Measurements from ENCODE around the gene DOCK11.
"Not testable (repeated sequence)": the region's sequence is repeated elsewhere in the genome, so short reads cannot be mapped to it uniquely, and the experiment has no call there.

The DOCK11 gene
- total RNA-seq = 336 to 366 (median 343) reads per million in 3 donors

DNA sequence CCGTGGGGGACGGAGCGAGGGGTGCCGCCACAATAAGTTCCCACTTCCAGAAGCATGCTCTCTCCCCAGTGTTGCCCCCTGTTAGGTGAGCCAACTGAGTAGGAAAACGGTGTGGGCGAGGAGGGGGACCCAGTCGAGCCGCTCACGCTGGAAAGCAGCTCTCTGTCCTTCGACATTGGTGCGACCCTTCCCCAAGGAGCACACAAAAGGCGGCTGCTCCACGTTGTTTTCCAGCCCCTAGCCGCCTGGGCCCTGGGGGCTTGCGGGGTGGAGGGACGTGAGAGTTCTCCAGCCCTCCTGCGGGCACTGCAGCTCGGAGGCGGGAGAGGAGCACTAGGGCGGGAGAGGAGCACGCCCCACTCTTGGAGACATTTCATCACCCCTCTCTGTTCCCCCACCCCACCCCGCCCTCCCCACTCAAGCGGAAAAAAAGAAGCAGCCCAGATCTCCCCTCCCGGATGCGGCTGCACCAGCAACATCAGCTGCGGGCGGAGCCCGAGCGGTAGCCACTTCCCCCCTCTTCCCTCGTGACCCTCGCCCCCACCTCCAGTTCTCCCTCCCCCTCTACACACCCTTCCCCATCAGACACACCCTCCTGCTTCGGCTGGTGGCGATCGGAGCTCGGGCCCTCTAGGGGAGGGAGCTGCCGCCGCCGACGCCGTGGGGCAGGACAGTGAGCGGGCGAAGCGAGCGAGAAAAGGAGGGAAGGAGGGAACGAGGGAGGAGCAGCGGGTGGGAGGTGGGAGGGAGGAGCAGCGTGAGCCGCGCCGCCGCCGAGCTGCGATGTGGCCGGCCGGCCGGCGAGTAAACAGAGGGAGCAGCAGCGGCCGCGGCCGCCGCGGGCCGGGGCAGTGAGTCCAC is at the start of gene DOCK11:
Gene DOCK11, plus strand, starts transcription at position 755 of the 861 bp plus-strand sequence. CDS start 157 bp downstream, outside the sequence.
- H3K27me3 ChIP-seq (replicated peaks; ENCODE audit: control insufficient read depth, insufficient read depth, low read length, poor library complexity, severe bottlenecking) = no peaks in the 10 kb centered on the region
- peak; percentile 72 to 75 (median 74) for DNase-seq
- peak within 1 kb of the TSS; percentile 89 for H3K27ac ChIP-seq (ENCODE audit: insufficient read depth, low read length, poor library complexity, severe bottlenecking)
- H3K4me1 ChIP-seq (ENCODE audit: control insufficient read depth, insufficient read depth, low read length, poor library complexity, severe bottlenecking) = peaks cover 16% of the 10 kb centered on the region
- no peaks in the 10 kb centered on the region for H3K9me3 ChIP-seq (ENCODE audit: control insufficient read depth, low read length)
- peak within 1 kb of the TSS; percentile 65 for H3K4me3 ChIP-seq (ENCODE audit: insufficient read depth, low read depth, low read length, poor library complexity, severe bottlenecking)
- no peaks in the 10 kb centered on the region for H3K36me3 ChIP-seq (ENCODE audit: control insufficient read depth, insufficient read depth, low read length)

DNA sequence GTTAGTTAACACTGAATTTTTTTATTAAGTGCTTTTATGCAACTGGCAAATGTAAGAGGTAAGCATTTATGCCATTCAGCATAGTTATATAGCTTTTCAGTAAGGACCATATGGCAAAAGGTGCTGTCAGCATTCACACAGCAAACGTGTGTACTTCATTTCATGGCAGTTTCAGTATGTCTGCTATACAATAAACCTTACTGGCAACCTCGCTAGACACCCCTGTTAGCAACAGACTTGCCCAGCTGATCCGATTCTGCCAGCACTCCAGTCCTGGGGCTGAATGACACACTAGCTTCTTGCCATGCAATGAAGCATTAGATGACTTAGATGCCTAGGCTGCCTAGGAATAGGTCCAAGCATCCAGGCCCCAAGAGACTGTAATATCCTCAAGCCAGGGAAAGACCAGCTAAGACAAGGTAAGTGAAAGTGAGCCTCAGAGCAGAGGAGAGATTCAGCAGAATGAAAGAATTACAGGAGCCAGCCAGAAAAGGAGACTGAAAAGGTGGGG is 47.3 kb upstream of the DOCK11 start:
- Histone ChIP-seq H3K4me3 (ENCODE audit: insufficient read depth, low read depth, low read length, poor library complexity, severe bottlenecking) (no peak overlapping the region), H3K27ac (ENCODE audit: insufficient read depth, low read length, poor library complexity, severe bottlenecking) (no peak overlapping the region), H3K4me1 (ENCODE audit: control insufficient read depth, insufficient read depth, low read length, poor library complexity, severe bottlenecking) (no peaks in the 10 kb centered on the region), H3K36me3 (ENCODE audit: control insufficient read depth, insufficient read depth, low read length) (peaks cover 6% of the 10 kb centered on the region), H3K27me3 (replicated peaks; ENCODE audit: control insufficient read depth, insufficient read depth, low read length, poor library complexity, severe bottlenecking) (no peaks in the 10 kb centered on the region), H3K9me3 (ENCODE audit: control insufficient read depth, low read length) (no peaks in the 10 kb centered on the region)
- DNase-seq = no peak

DNA sequence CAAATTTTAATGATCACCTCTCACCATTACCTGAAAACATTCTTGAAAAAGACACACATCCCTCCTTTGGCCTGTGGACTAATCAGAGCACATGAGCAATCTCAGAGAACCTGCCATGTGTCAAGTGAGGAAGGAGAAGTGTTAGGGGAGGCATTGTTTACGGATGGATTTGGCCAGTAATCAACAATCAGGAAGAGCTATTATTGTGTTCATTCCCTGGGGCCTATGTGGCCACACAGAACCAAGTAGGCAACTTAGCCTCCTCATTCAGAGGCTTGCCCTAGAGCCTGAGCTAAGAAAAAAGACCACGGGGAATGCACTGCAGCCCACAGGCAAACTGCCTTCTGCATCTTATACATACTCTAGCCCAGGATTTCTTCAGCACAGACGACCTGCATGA is 40.6 kb upstream of the DOCK11 start:
- no peaks in the 10 kb centered on the region for H3K36me3 ChIP-seq (ENCODE audit: control insufficient read depth, insufficient read depth, low read length)
- DNase-seq = no peak
- H3K4me3 ChIP-seq (ENCODE audit: insufficient read depth, low read depth, low read length, poor library complexity, severe bottlenecking) = no peak overlapping the region
- H3K27ac ChIP-seq (ENCODE audit: insufficient read depth, low read length, poor library complexity, severe bottlenecking) = no peak overlapping the region
- H3K9me3 ChIP-seq (ENCODE audit: control insufficient read depth, low read length) = no peaks in the 10 kb centered on the region
- no peaks in the 10 kb centered on the region for H3K4me1 ChIP-seq (ENCODE audit: control insufficient read depth, insufficient read depth, low read length, poor library complexity, severe bottlenecking)
- no peaks in the 10 kb centered on the region for H3K27me3 ChIP-seq (replicated peaks; ENCODE audit: control insufficient read depth, insufficient read depth, low read length, poor library complexity, severe bottlenecking)

DNA sequence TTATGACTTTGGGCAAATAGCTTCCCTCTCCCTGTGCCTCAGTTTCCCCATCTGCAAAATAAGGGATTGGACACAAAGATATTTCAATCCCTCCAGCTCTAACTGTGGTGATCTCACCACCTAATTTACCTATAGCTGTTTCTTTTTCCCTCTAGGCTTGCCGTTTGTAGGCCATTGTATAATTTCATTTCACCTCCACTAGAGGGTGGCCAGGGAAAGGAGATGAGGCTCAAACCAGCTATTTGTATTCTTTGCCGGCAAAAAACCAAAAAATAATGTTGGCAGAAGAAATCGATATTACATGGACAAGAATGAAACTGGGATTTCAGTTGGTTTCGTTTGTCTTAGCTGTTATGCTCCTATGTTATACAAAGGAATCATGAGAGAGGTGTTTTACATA is 36.1 kb upstream of the DOCK11 start:
- no peaks in the 10 kb centered on the region for H3K36me3 ChIP-seq (ENCODE audit: control insufficient read depth, insufficient read depth, low read length)
- no peak overlapping the region for H3K4me3 ChIP-seq (ENCODE audit: insufficient read depth, low read depth, low read length, poor library complexity, severe bottlenecking)
- no peak overlapping the region for H3K27ac ChIP-seq (ENCODE audit: insufficient read depth, low read length, poor library complexity, severe bottlenecking)
- H3K4me1 ChIP-seq (ENCODE audit: control insufficient read depth, insufficient read depth, low read length, poor library complexity, severe bottlenecking) = no peaks in the 10 kb centered on the region
- no peaks in the 10 kb centered on the region for H3K27me3 ChIP-seq (replicated peaks; ENCODE audit: control insufficient read depth, insufficient read depth, low read length, poor library complexity, severe bottlenecking)
- peak in 1 of 3 donors; percentile 7 for DNase-seq
- no peaks in the 10 kb centered on the region for H3K9me3 ChIP-seq (ENCODE audit: control insufficient read depth, low read length)

DNA sequence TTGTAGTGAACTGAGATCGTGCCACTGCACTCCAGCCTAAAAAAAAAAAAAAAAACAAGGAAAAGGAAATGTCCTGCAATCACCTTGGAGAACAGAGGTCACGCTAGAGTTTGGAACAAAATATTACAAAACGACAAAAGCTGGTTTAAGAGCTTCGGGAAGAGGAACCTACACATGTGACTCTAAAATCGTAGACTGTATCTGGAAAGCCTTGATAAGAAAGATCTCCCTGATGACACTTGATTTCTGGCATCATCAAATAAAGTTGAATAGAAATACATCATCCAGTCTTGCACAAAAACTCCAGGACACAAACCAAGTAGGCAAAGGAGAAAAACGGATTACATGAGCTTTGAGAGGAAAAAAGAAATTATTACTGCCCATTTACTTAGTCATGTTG is 31.1 kb upstream of the DOCK11 start:
- DNase-seq = no peak
- Histone ChIP-seq H3K4me1 (ENCODE audit: control insufficient read depth, insufficient read depth, low read length, poor library complexity, severe bottlenecking) (no peaks in the 10 kb centered on the region), H3K9me3 (ENCODE audit: control insufficient read depth, low read length) (no peaks in the 10 kb centered on the region), H3K27ac (ENCODE audit: insufficient read depth, low read length, poor library complexity, severe bottlenecking) (no peak overlapping the region), H3K27me3 (replicated peaks; ENCODE audit: control insufficient read depth, insufficient read depth, low read length, poor library complexity, severe bottlenecking) (no peaks in the 10 kb centered on the region), H3K36me3 (ENCODE audit: control insufficient read depth, insufficient read depth, low read length) (no peaks in the 10 kb centered on the region), H3K4me3 (ENCODE audit: insufficient read depth, low read depth, low read length, poor library complexity, severe bottlenecking) (no peak overlapping the region)

DNA sequence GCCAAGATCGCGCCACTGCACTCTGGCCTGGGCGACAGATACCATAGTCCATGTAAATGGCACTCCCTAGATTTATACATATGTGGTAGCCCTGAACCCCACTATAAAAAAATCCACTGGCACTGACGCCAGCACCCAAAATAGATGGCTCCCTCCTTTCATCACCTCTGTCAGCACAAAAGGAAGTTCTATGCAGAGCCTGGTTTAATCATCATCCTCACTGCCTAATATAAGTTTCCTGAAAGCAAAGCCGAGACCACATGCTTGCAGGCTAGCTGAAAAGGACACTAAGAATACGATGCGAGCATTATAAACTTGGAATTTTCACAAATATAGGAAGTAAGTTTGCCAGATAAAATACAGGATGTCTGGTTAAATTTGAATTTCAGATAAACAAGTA is 27.5 kb upstream of the DOCK11 start:
- H3K9me3 ChIP-seq (ENCODE audit: control insufficient read depth, low read length) = no peaks in the 10 kb centered on the region
- no peak overlapping the region for H3K27ac ChIP-seq (ENCODE audit: insufficient read depth, low read length, poor library complexity, severe bottlenecking)
- no peak overlapping the region for H3K4me3 ChIP-seq (ENCODE audit: insufficient read depth, low read depth, low read length, poor library complexity, severe bottlenecking)
- H3K27me3 ChIP-seq (replicated peaks; ENCODE audit: control insufficient read depth, insufficient read depth, low read length, poor library complexity, severe bottlenecking) = no peaks in the 10 kb centered on the region
- DNase-seq = no peak
- no peaks in the 10 kb centered on the region for H3K36me3 ChIP-seq (ENCODE audit: control insufficient read depth, insufficient read depth, low read length)
- H3K4me1 ChIP-seq (ENCODE audit: control insufficient read depth, insufficient read depth, low read length, poor library complexity, severe bottlenecking) = no peaks in the 10 kb centered on the region

DNA sequence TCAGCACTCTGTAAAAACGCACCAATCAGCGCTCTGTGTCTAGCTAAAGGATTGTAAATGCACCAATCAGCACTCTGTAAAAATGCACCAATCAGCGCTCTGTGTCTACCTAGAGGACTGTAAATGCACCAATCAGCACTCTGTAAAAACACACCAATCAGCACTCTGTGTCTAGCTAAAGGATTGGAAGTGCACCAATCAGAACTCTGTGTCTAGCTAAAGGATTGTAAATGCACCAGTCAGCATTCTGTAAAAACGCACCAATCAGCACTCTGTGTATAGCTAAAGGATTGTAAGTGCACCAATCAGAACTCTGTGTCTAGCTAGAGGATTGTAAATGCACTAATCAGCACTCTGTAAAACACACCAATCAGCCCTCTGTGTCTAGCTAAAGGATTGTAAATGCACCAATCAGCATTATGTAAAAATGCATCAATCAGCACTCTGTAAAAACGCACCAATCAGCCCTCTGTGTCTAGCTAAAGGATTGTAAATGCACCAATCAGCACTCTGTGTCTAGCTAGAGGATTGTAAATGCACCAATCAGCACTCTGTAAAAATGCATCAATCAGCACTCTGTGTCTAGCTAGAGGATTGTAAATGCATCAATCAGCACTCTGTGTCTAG is 24.8 kb upstream of the DOCK11 start:
- not testable (repeated sequence) for H3K27me3 ChIP-seq (replicated peaks; ENCODE audit: control insufficient read depth, insufficient read depth, low read length, poor library complexity, severe bottlenecking); H3K36me3 ChIP-seq (ENCODE audit: control insufficient read depth, insufficient read depth, low read length); H3K4me3 ChIP-seq (ENCODE audit: insufficient read depth, low read depth, low read length, poor library complexity, severe bottlenecking); H3K4me1 ChIP-seq (ENCODE audit: control insufficient read depth, insufficient read depth, low read length, poor library complexity, severe bottlenecking); H3K27ac ChIP-seq (ENCODE audit: insufficient read depth, low read length, poor library complexity, severe bottlenecking); H3K9me3 ChIP-seq (ENCODE audit: control insufficient read depth, low read length); DNase-seq

DNA sequence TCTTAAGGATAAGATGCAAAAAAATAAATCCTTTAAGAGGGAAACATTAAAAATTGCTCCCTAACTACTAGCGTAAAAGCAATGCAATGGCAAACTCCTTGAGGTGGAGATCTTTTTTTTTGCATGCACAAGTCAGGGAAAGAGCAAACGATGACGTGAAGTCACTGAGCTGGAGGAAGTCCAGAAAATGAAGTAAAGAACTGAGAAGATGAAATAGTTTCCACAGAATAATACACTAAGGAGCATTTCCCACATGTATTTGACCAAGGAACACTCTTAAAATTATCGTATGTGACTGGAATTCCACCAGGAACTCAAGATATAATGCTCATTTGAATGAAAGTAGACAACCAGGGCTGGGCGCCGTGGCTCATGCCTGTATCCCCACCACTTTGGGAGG is 21.0 kb upstream of the DOCK11 start:
- Histone ChIP-seq H3K9me3 (ENCODE audit: control insufficient read depth, low read length) (no peaks in the 10 kb centered on the region), H3K4me1 (ENCODE audit: control insufficient read depth, insufficient read depth, low read length, poor library complexity, severe bottlenecking) (no peaks in the 10 kb centered on the region), H3K27me3 (replicated peaks; ENCODE audit: control insufficient read depth, insufficient read depth, low read length, poor library complexity, severe bottlenecking) (no peaks in the 10 kb centered on the region), H3K27ac (ENCODE audit: insufficient read depth, low read length, poor library complexity, severe bottlenecking) (no peak overlapping the region), H3K36me3 (ENCODE audit: control insufficient read depth, insufficient read depth, low read length) (no peaks in the 10 kb centered on the region), H3K4me3 (ENCODE audit: insufficient read depth, low read depth, low read length, poor library complexity, severe bottlenecking) (no peak overlapping the region)
- DNase-seq = no peak

DNA sequence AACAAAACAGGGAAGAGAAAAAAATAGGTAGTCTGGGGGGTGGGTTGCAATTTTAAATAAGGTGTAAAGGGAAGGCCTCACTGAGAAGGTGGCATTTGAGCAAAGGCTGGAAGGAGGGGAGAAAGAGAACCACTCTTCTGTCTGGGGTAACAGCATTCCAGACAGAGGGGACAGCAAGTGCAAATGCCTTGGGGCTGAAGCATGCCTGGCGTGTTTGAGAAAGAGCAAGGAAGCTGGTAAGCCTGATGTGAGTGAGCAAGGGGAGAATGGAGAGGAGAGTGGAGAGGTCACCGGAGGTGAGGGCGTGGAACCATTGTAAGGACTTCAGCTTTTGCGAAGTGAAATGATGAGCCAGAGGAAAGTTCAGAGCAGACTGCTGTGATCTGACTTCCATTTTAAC is 19.7 kb upstream of the DOCK11 start:
- Histone ChIP-seq H3K4me1 (ENCODE audit: control insufficient read depth, insufficient read depth, low read length, poor library complexity, severe bottlenecking) (no peaks in the 10 kb centered on the region), H3K27me3 (replicated peaks; ENCODE audit: control insufficient read depth, insufficient read depth, low read length, poor library complexity, severe bottlenecking) (no peaks in the 10 kb centered on the region), H3K4me3 (ENCODE audit: insufficient read depth, low read depth, low read length, poor library complexity, severe bottlenecking) (no peak overlapping the region), H3K36me3 (ENCODE audit: control insufficient read depth, insufficient read depth, low read length) (no peaks in the 10 kb centered on the region), H3K9me3 (ENCODE audit: control insufficient read depth, low read length) (no peaks in the 10 kb centered on the region), H3K27ac (ENCODE audit: insufficient read depth, low read length, poor library complexity, severe bottlenecking) (no peak overlapping the region)
- no peak for DNase-seq

DNA sequence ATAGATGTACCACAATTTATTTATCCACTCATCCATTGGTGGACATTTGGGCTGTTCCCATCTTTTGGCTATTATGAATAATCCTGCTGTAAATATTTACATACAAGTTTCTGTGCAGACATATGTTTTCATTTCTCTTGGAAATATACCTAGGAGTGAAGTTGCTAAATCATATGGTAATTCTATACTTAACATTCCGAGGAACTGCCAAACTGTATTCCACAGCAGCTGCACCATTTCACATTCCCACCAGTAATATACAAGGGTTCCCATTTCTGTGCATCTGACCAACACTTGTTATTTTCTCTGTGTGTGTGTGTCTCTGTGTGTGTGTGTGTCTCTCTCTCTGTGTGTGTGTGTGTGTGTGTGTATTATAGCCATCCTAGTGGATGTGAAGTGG is 15.4 kb upstream of the DOCK11 start:
- no peaks in the 10 kb centered on the region for H3K9me3 ChIP-seq (ENCODE audit: control insufficient read depth, low read length)

More for the DNA sequence above, 15.4 kb upstream of the DOCK11 start:
- Histone ChIP-seq H3K36me3 (ENCODE audit: control insufficient read depth, insufficient read depth, low read length) (no peaks in the 10 kb centered on the region), H3K27me3 (replicated peaks; ENCODE audit: control insufficient read depth, insufficient read depth, low read length, poor library complexity, severe bottlenecking) (no peaks in the 10 kb centered on the region), H3K4me3 (ENCODE audit: insufficient read depth, low read depth, low read length, poor library complexity, severe bottlenecking) (no peak overlapping the region), H3K27ac (ENCODE audit: insufficient read depth, low read length, poor library complexity, severe bottlenecking) (no peak overlapping the region), H3K4me1 (ENCODE audit: control insufficient read depth, insufficient read depth, low read length, poor library complexity, severe bottlenecking) (no peaks in the 10 kb centered on the region)
- DNase-seq = no peak

Measured in effector memory CD4-positive, alpha-beta T cell (primary cell).